Measurements from ENCODE around the gene SLC48A1.

SLC48A1 gene

GRCh38 chr12:47744005-47744651 is 28.9 kb upstream of the SLC48A1 start:
- DNase-seq (ENCODE audit: low read depth): peak; percentile 47

GRCh38 chr12:47744778-47745436 is 28.1 kb upstream of the SLC48A1 start:
- DNase-seq (ENCODE audit: low read depth): no peak

GRCh38 chr12:47745485-47746041 is 27.5 kb upstream of the SLC48A1 start:
- no peak for DNase-seq (ENCODE audit: low read depth)

- DNase-seq (ENCODE audit: low read depth): no peak
Observed at GRCh38 chr12:47746073-47746472, 27.0 kb upstream of the SLC48A1 start.

- no peak for DNase-seq (ENCODE audit: low read depth)
Observed at GRCh38 chr12:47746523-47746922, 26.5 kb upstream of the SLC48A1 start.

GRCh38 chr12:47747126-47747525 is 25.9 kb upstream of the SLC48A1 start:
- no peak for DNase-seq (ENCODE audit: low read depth)

GRCh38 chr12:47747596-47748506 is 25.2 kb upstream of the SLC48A1 start:
- no peak for DNase-seq (ENCODE audit: low read depth)

- no peak for DNase-seq (ENCODE audit: low read depth)
Observed at GRCh38 chr12:47748507-47748828, 24.6 kb upstream of the SLC48A1 start.

GRCh38 chr12:47748899-47749298 is 24.1 kb upstream of the SLC48A1 start:
- no peak for DNase-seq (ENCODE audit: low read depth)

GRCh38 chr12:47750229-47750798 is 22.7 kb upstream of the SLC48A1 start:
- DNase-seq (ENCODE audit: low read depth): no peak

- DNase-seq (ENCODE audit: low read depth): no peak
Observed at GRCh38 chr12:47750916-47751470, 22.0 kb upstream of the SLC48A1 start.

- DNase-seq (ENCODE audit: low read depth): no peak
Observed at GRCh38 chr12:47751561-47751960, 21.5 kb upstream of the SLC48A1 start.

GRCh38 chr12:47752121-47752520 is 20.9 kb upstream of the SLC48A1 start:
- DNase-seq (ENCODE audit: low read depth): no peak

GRCh38 chr12:47752552-47752951 is 20.5 kb upstream of the SLC48A1 start:
- DNase-seq (ENCODE audit: low read depth): no peak

GRCh38 chr12:47753021-47754001 is 19.7 kb upstream of the SLC48A1 start:
- no peak for DNase-seq (ENCODE audit: low read depth)

- DNase-seq (ENCODE audit: low read depth): no peak
Observed at GRCh38 chr12:47754126-47754525, 18.9 kb upstream of the SLC48A1 start.

GRCh38 chr12:47754881-47755280 is 18.2 kb upstream of the SLC48A1 start:
- DNase-seq (ENCODE audit: low read depth): no peak

GRCh38 chr12:47755655-47756562 is 17.1 kb upstream of the SLC48A1 start:
- DNase-seq (ENCODE audit: low read depth): no peak

GRCh38 chr12:47757364-47757839 is 15.6 kb upstream of the SLC48A1 start:
- no peak for DNase-seq (ENCODE audit: low read depth)
